Measurements from ENCODE around the gene SUSD1.

DNA sequence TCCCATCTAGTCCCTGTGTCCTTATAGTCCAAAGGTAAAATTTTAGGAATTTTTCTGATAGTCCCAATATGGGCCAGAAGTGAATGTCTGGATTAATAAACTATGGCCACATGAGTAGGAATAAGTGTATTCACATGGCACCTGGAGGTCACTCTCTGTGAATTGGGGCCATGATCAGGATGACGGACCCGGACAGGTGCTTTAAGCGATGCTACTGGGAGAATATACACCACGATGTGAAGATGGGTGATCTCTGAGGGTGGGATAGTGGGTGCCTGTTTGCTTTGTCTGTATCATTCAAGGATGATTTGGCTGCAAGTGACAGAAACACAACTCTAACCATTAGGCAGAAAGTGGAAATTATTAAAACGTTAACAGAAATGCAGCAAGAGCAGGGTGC is 177.3 kb downstream of the SUSD1 start:
- TF ChIP-seq, protein P1, sequence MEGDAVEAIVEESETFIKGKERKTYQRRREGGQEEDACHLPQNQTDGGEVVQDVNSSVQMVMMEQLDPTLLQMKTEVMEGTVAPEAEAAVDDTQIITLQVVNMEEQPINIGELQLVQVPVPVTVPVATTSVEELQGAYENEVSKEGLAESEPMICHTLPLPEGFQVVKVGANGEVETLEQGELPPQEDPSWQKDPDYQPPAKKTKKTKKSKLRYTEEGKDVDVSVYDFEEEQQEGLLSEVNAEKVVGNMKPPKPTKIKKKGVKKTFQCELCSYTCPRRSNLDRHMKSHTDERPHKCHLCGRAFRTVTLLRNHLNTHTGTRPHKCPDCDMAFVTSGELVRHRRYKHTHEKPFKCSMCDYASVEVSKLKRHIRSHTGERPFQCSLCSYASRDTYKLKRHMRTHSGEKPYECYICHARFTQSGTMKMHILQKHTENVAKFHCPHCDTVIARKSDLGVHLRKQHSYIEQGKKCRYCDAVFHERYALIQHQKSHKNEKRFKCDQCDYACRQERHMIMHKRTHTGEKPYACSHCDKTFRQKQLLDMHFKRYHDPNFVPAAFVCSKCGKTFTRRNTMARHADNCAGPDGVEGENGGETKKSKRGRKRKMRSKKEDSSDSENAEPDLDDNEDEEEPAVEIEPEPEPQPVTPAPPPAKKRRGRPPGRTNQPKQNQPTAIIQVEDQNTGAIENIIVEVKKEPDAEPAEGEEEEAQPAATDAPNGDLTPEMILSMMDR (conservative IDR thresholded peaks at IDR 0.05; ENCODE audit: low read length), result no peak
- TF ChIP-seq EZH2phosphoT487 (IDR thresholded peaks at IDR 0.05; ENCODE audit: borderline replicate concordance), result no peak

All from Loucy (cell line).